Measurements from ENCODE around the gene ERC2. TPM values are rescaled to one million over a fixed set of nuclear protein-coding genes. Genes with fewer than 3 reads are reported as not detected.

ERC2 gene
- total RNA-seq, 2 experiments from 2014 or later = not detected

- Mint-ChIP-seq H3K27me3 (peaks cover 2% of the 10 kb centered on the region), H3K36me3 (no peaks in the 10 kb centered on the region), H3K9me3 (no peaks in the 10 kb centered on the region), H3K4me3 (no peak overlapping the region), H3K4me1 (no peaks in the 10 kb centered on the region), H3K27ac (no peak overlapping the region)
- POLR2A ChIA-PET = no interaction called here
- DNase-seq (no peak), ATAC-seq (ENCODE audit: low read depth) (no peak)
Measured at GRCh38 chr3:55988905-55989304, 479.4 kb downstream of the ERC2 start.

GRCh38 chr3:55984626-55985025 is 483.6 kb downstream of the ERC2 start:
- Mint-ChIP-seq H3K9me3 (no peaks in the 10 kb centered on the region), H3K4me3 (no peak overlapping the region), H3K36me3 (no peaks in the 10 kb centered on the region), H3K4me1 (no peaks in the 10 kb centered on the region), H3K27ac (no peak overlapping the region), H3K27me3 (no peaks in the 10 kb centered on the region)
- ATAC-seq (ENCODE audit: low read depth) (no peak), DNase-seq (no peak)
- POLR2A ChIA-PET = no interaction called here

DNA sequence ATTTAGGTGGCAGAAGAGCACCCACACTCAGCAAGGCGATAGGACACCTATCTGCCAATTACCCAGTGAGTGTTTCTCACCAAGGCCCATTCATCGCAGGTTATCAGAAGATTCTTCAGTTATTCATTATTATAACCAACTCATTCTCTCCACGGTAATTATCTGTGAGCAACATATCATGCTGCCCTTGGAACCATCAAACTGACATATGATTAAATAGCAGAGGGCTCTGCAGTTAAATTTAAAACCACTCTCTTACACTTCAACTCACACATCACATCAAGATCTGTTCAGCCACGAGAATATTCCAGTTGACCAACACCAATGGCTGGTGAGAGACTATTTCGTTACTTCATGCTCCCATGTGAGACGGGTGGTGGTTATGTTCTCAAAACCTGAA is 489.3 kb downstream of the ERC2 start:
- Mint-ChIP-seq H3K4me3 (no peak overlapping the region), H3K27me3 (no peaks in the 10 kb centered on the region), H3K9me3 (no peaks in the 10 kb centered on the region), H3K27ac (no peak overlapping the region), H3K4me1 (no peaks in the 10 kb centered on the region), H3K36me3 (no peaks in the 10 kb centered on the region)
- DNase-seq (no peak), ATAC-seq (ENCODE audit: low read depth) (no peak)
- POLR2A ChIA-PET = no interaction called here

GRCh38 chr3:55974421-55975165 is 493.7 kb downstream of the ERC2 start:
- POLR2A ChIA-PET = no interaction called here
- DNase-seq (no peak), ATAC-seq (ENCODE audit: low read depth) (no peak)
- H3K27me3 Mint-ChIP-seq = no peaks in the 10 kb centered on the region
- H3K4me3 Mint-ChIP-seq = no peak overlapping the region
- no peaks in the 10 kb centered on the region for H3K36me3 Mint-ChIP-seq
- no peak overlapping the region for H3K27ac Mint-ChIP-seq
- no peaks in the 10 kb centered on the region for H3K4me1 Mint-ChIP-seq
- H3K9me3 Mint-ChIP-seq = no peaks in the 10 kb centered on the region

DNA sequence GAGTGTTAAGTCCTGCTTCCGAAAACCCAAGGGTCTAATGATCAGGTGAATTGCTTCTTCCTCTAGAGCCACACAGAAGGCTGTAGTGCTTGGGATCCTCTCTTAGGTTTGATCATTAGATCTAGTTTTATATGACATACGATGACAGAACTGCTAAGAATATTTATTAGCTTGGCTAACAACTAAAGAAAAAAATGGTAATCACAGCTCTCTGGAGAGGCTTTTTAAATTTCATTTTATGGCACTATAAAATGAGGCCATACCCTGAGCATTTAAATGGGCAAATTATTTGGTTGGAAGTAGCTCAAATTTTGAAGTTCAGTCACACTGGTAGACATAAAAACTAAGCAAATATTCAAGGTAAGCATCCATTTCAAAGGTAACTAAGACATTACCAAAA is 498.6 kb downstream of the ERC2 start:
- Mint-ChIP-seq H3K4me1 (no peaks in the 10 kb centered on the region), H3K36me3 (no peaks in the 10 kb centered on the region), H3K9me3 (no peaks in the 10 kb centered on the region), H3K27me3 (no peaks in the 10 kb centered on the region), H3K27ac (no peak overlapping the region), H3K4me3 (no peak overlapping the region)
- DNase-seq (no peak), ATAC-seq (ENCODE audit: low read depth) (no peak)
- POLR2A ChIA-PET = no interaction called here

DNA sequence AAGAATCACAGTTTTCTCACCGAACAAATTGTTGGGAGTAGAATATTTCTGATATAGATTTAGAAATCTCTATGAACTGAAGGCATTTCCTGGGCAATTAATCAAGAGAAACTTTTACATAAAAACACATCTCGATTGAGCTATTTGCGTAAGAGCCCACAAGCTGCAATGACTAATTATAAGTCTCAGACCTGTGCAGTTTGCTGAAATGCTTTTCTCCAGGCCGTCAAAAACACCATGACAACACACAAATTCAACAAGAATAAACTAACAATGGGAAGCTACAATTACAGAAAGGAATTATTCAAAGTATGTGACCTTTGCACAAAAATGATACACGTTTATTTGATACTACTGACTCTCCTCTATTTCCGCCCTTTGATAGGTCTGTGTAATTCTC is 499.9 kb downstream of the ERC2 start:
- H3K9me3 Mint-ChIP-seq = no peaks in the 10 kb centered on the region
- H3K27me3 Mint-ChIP-seq = no peaks in the 10 kb centered on the region
- H3K36me3 Mint-ChIP-seq = no peaks in the 10 kb centered on the region
- no peak for DNase-seq
- no peak for ATAC-seq (ENCODE audit: low read depth)
- POLR2A ChIA-PET = no interaction called here
- H3K27ac Mint-ChIP-seq = no peak overlapping the region
- no peak overlapping the region for H3K4me3 Mint-ChIP-seq
- H3K4me1 Mint-ChIP-seq = no peaks in the 10 kb centered on the region

- H3K36me3 Mint-ChIP-seq = no peaks in the 10 kb centered on the region
- no peaks in the 10 kb centered on the region for H3K9me3 Mint-ChIP-seq
- H3K4me1 Mint-ChIP-seq = no peaks in the 10 kb centered on the region
- H3K27ac Mint-ChIP-seq = no peak overlapping the region
- no peak overlapping the region for H3K4me3 Mint-ChIP-seq
- POLR2A ChIA-PET = no interaction called here
- DNase-seq (no peak), ATAC-seq (ENCODE audit: low read depth) (no peak)
- no peaks in the 10 kb centered on the region for H3K27me3 Mint-ChIP-seq
Measured at GRCh38 chr3:55966566-55966965, 501.7 kb downstream of the ERC2 start.

- no peak for DNase-seq
- Mint-ChIP-seq H3K27me3 (no peaks in the 10 kb centered on the region), H3K36me3 (no peaks in the 10 kb centered on the region), H3K4me3 (no peak overlapping the region), H3K9me3 (no peaks in the 10 kb centered on the region), H3K27ac (no peak overlapping the region), H3K4me1 (no peaks in the 10 kb centered on the region)
- POLR2A ChIA-PET = no interaction called here
- ATAC-seq (ENCODE audit: low read depth) = no peak
Measured at GRCh38 chr3:55965776-55966175, 502.5 kb downstream of the ERC2 start.

- POLR2A ChIA-PET = no interaction called here
- no peak overlapping the region for H3K4me3 Mint-ChIP-seq
- no peak for DNase-seq
- H3K36me3 Mint-ChIP-seq = no peaks in the 10 kb centered on the region
- no peaks in the 10 kb centered on the region for H3K9me3 Mint-ChIP-seq
- no peak for ATAC-seq (ENCODE audit: low read depth)
- no peaks in the 10 kb centered on the region for H3K27me3 Mint-ChIP-seq
- no peak overlapping the region for H3K27ac Mint-ChIP-seq
- no peaks in the 10 kb centered on the region for H3K4me1 Mint-ChIP-seq
Measured at GRCh38 chr3:55964491-55964985, 503.7 kb downstream of the ERC2 start.

DNA sequence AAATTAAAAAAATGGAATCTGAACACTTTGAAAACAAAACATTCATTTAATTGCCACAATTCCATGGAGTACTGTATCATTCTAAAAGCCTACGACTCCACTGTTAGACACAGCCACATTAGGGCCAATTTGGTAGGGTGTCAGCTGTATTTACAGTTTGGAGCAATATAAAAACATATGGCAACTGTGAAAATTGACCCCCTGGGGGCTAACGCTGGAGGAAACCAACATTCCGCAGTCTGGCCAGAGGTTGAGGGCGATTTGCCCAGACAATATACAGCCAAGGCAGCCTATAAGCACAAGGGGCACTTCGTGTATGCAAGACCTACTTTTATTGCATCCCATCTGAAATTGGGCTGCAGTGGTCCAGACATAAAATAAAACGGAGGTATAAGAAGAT is 504.7 kb downstream of the ERC2 start:
- Mint-ChIP-seq H3K27me3 (no peaks in the 10 kb centered on the region), H3K9me3 (no peaks in the 10 kb centered on the region), H3K4me3 (no peak overlapping the region), H3K4me1 (no peaks in the 10 kb centered on the region), H3K36me3 (no peaks in the 10 kb centered on the region), H3K27ac (no peak overlapping the region)
- POLR2A ChIA-PET = no interaction called here
- ATAC-seq (ENCODE audit: low read depth) (no peak), DNase-seq (no peak)

DNA sequence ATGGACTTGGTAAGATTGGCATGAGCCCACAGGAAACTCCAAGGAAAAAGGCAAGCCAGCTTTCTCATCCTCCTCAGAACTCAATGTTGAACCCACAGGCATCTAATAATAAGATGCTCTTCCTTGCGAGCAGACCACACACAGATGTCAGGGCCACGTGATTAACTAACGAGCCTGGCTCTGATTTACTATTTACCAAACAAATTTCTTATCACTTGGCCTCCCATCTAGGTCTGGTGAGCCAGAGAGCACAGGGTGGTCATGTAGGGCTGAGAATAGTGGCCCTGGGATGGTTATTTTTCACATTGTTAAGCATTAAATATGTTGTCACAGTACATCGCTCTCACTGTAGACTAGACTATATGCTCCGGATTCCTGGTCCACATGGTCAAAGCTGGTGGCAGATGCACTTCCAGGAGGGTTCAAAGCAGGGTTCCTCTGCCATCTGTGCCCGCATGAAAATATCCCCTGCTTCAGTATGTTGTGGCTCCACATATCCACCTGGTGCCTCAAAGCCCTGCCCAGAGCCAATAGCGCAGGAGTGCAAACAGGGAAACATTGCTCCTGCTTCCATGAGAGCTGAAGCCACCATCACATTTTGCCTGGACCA is 508.7 kb downstream of the ERC2 start:
- no peaks in the 10 kb centered on the region for H3K36me3 Mint-ChIP-seq
- H3K9me3 Mint-ChIP-seq = no peaks in the 10 kb centered on the region
- no peaks in the 10 kb centered on the region for H3K27me3 Mint-ChIP-seq
- DNase-seq (no peak), ATAC-seq (ENCODE audit: low read depth) (no peak)
- POLR2A ChIA-PET = no interaction called here
- H3K4me3 Mint-ChIP-seq = no peak overlapping the region
- H3K27ac Mint-ChIP-seq = no peak overlapping the region
- no peaks in the 10 kb centered on the region for H3K4me1 Mint-ChIP-seq

DNA sequence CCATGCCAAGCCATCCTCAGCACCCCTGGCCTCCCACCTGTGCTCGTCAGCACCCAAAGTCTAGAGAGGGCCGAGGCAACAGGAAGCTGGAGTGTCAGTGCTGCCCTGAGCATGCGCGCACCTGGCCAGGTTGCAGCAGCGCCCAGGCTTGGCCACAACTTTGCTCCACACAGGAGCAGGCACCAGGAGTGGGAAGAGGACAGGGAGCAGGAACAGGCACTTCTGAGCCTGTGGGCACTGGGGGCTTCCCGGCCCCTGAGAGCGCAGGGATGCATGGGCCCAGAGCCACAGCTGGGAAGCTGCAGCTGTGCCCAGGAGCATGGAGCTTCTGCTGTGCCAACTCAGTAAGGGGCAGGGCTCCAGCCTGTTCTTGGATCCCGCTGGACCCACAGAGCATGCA is 509.7 kb downstream of the ERC2 start:
- DNase-seq (no peak), ATAC-seq (ENCODE audit: low read depth) (no peak)
- no peaks in the 10 kb centered on the region for H3K9me3 Mint-ChIP-seq
- H3K27me3 Mint-ChIP-seq = no peaks in the 10 kb centered on the region
- H3K36me3 Mint-ChIP-seq = no peaks in the 10 kb centered on the region
- H3K4me3 Mint-ChIP-seq = no peak overlapping the region
- no peaks in the 10 kb centered on the region for H3K4me1 Mint-ChIP-seq
- POLR2A ChIA-PET = no interaction called here
- H3K27ac Mint-ChIP-seq = no peak overlapping the region

- Mint-ChIP-seq H3K4me1 (no peaks in the 10 kb centered on the region), H3K9me3 (no peaks in the 10 kb centered on the region), H3K36me3 (no peaks in the 10 kb centered on the region), H3K27ac (no peak overlapping the region), H3K27me3 (no peaks in the 10 kb centered on the region), H3K4me3 (no peak overlapping the region)
- no peak for ATAC-seq (ENCODE audit: low read depth)
- DNase-seq = no peak
- POLR2A ChIA-PET = no interaction called here
Measured at GRCh38 chr3:55955891-55956477, 512.3 kb downstream of the ERC2 start.

DNA sequence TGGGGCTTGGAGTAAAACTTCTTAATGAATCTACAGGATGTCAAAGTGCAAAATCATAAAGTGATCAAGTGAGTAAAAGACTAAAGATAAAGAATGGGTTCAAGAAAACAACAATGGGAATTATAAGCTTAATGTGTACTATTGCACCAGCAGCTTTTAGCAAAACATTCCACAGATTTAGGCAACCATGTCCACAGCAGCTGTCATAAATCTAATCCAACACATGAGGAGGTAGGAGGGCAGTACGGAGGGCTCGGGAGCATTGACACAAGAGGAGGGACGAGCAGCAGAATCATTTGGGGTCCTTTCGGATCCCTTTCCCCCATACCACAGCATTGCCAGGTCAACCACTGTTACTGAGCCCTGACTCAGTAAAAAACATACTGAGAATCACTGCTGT is 516.9 kb downstream of the ERC2 start:
- Mint-ChIP-seq H3K27me3 (no peaks in the 10 kb centered on the region), H3K36me3 (no peaks in the 10 kb centered on the region)

More for the DNA sequence above, 516.9 kb downstream of the ERC2 start:
- Mint-ChIP-seq H3K27ac (no peak overlapping the region), H3K9me3 (no peaks in the 10 kb centered on the region), H3K4me3 (no peak overlapping the region), H3K4me1 (no peaks in the 10 kb centered on the region)
- POLR2A ChIA-PET = no interaction called here
- DNase-seq (no peak), ATAC-seq (ENCODE audit: low read depth) (no peak)

Data from activated naive CD8-positive, alpha-beta T cell treated with anti-CD3 and anti-CD28 coated beads, Interleukin-2, amount 10 ng/mL, durations not matched to agents 7 days and 5 days (primary cell).